Neural crest cell (in vitro differentiated cells): Measurements from ENCODE around the gene DENND6A. TPM values are rescaled to one million over a fixed set of nuclear protein-coding genes. Genes with fewer than 3 reads are reported as not detected.
"Not testable (repeated sequence)": the region's sequence is repeated elsewhere in the genome, so short reads cannot be mapped to it uniquely, and the experiment has no call there.

Experiments
- DNase-seq: peaks from one replicate; pipeline ENCODE4 v3.0.0; 2021; ENCODE audit warnings: low read depth, mixed read lengths, low spot score
- H3K27ac Mint-ChIP-seq: one replicate; pipeline ENCODE4 v1.8.0; 2021; ENCODE audit warnings: mild to moderate bottlenecking, mixed read lengths; ENCODE audit not compliant: unreplicated experiment
- H3K27me3 Mint-ChIP-seq: 2 replicates; pipeline ENCODE4 v1.8.0; 2021; ENCODE audit warnings: low read depth, mild to moderate bottlenecking, mixed read lengths
- H3K36me3 Mint-ChIP-seq: 2 replicates; pipeline ENCODE4 v1.8.0; 2021; ENCODE audit warnings: low read depth, mild to moderate bottlenecking, mixed read lengths
- H3K4me1 Mint-ChIP-seq: 2 replicates; pipeline ENCODE4 v1.8.0; 2021; ENCODE audit warnings: mixed read lengths
- H3K4me3 Mint-ChIP-seq: one replicate; pipeline ENCODE4 v1.8.0; 2021; ENCODE audit warnings: mild to moderate bottlenecking, mixed read lengths
- H3K9me3 Mint-ChIP-seq: 2 replicates; pipeline ENCODE4 v1.8.0; 2021; ENCODE audit warnings: mixed read lengths
- total RNA-seq: library from RNA; stranded (reverse); gene quantifications from 2 replicates; pipeline ENCODE4 v1.2.1, GENCODE V29; 2021
- TF ChIP-seq, protein P1 (sequence below): fragments of 200-600 bp; sonication (generic); conservative IDR thresholded peaks from 2 replicates; pipeline ENCODE4 v1.5.0; 2021; ENCODE audit warnings: antibody characterized with exemption, mild to moderate bottlenecking

Gene DENND6A
- total RNA-seq, 1 donor from 2014 or later, result 42.0 TPM

DNA sequence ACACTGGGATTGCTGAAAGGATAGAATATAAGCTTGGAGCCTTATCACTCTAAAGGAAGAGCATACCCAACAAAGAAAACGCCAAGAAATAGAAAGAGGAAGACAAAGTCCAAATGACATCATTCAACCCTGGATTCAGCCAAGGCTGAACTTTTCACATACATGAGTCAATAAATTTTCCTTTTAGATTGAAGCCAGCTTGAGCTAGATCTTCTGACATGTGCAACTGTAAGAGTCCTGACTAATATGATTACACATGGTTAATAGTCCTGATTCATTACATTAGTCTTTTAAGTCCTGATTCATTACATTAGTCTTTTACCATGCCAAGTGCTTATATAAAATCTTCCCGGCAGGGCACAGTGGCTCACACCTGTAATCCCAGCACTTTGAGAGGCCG is 13.6 kb upstream of the DENND6A start:
- Mint-ChIP-seq H3K36me3 (peaks cover 2% of the 10 kb centered on the region), H3K27me3 (no peaks in the 10 kb centered on the region), H3K9me3 (peaks cover 2% of the 10 kb centered on the region), H3K4me3 (no peak overlapping the region), H3K4me1 (peaks cover 4% of the 10 kb centered on the region), H3K27ac (no peak overlapping the region)
- DNase-seq, result no peak
- TF ChIP-seq, protein P1, sequence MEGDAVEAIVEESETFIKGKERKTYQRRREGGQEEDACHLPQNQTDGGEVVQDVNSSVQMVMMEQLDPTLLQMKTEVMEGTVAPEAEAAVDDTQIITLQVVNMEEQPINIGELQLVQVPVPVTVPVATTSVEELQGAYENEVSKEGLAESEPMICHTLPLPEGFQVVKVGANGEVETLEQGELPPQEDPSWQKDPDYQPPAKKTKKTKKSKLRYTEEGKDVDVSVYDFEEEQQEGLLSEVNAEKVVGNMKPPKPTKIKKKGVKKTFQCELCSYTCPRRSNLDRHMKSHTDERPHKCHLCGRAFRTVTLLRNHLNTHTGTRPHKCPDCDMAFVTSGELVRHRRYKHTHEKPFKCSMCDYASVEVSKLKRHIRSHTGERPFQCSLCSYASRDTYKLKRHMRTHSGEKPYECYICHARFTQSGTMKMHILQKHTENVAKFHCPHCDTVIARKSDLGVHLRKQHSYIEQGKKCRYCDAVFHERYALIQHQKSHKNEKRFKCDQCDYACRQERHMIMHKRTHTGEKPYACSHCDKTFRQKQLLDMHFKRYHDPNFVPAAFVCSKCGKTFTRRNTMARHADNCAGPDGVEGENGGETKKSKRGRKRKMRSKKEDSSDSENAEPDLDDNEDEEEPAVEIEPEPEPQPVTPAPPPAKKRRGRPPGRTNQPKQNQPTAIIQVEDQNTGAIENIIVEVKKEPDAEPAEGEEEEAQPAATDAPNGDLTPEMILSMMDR, result no peak

- not testable (repeated sequence) for H3K9me3 Mint-ChIP-seq, H3K4me1 Mint-ChIP-seq, DNase-seq, H3K36me3 Mint-ChIP-seq, H3K27ac Mint-ChIP-seq, H3K27me3 Mint-ChIP-seq, H3K4me3 Mint-ChIP-seq
Observed at GRCh38 chr3:57705351-57705750, 12.5 kb upstream of the DENND6A start.

DNA sequence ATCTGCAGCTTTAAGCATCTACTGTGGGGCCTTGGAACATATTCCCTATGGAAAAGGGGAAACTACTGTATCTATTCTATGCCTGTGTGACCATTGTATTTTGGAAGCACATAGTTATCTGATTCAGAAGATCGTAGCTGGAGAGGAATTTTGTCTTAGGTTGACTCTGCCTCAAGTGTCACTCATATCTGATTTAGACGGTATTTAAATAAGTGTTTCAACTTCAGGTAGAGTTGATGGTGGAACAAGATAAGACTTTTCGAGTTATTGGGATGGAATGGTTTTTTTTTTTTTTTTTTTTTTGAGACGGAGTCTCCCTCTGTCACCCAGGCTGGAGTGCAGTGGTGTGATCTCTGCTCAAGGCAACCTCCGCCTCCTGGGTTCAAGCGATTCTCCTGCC is 8.9 kb upstream of the DENND6A start:
- DNase-seq, result no peak
- no peaks in the 10 kb centered on the region for H3K27me3 Mint-ChIP-seq
- peaks cover 2% of the 10 kb centered on the region for H3K9me3 Mint-ChIP-seq
- H3K27ac Mint-ChIP-seq, result no peak overlapping the region
- peaks cover 2% of the 10 kb centered on the region for H3K36me3 Mint-ChIP-seq
- no peak overlapping the region for H3K4me3 Mint-ChIP-seq
- TF ChIP-seq, protein P1, result no peak
- no peaks in the 10 kb centered on the region for H3K4me1 Mint-ChIP-seq

DNA sequence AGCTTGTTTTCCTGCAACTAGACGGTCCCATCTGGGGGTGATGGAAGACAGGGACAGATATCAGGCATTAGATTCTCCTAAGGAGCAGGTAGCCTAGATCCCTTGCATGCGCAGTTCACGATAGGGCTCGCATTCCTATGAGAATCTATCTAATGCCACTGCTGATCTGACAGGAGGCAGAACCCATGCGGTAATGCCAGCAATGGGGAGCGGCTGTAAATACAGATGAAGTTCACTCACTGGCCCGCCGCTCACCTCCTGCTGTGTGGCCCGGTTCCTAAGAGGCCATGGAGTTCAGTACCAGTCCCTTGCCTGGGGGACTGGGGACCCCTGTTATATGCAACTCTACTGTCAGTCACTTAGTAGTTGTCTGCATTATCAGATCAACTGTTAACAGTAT is 7.9 kb upstream of the DENND6A start:
- no peaks in the 10 kb centered on the region for H3K4me1 Mint-ChIP-seq
- H3K4me3 Mint-ChIP-seq, result no peak overlapping the region
- H3K27ac Mint-ChIP-seq, result no peak overlapping the region
- TF ChIP-seq, protein P1, result no peak
- no peaks in the 10 kb centered on the region for H3K36me3 Mint-ChIP-seq
- no peak for DNase-seq
- H3K9me3 Mint-ChIP-seq, result no peaks in the 10 kb centered on the region
- no peaks in the 10 kb centered on the region for H3K27me3 Mint-ChIP-seq

DNA sequence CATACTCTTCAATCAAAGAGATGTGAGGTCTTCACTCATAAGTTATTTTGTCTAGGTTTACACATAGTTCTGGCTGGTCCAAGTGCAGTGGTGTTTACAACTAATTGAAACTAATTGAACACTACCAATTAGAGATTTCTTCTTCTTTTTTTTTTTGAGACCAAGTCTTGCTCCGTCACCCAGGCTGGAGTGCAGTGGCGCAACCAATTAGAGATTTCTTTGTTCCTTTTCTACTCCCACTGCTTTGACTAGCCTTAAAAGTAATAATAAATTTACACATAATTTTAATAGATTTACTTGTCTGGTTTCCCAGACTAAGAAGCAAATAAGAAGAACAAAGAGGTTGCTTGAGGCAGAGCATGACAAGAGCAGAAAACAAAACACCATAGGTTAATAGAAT is 6.7 kb upstream of the DENND6A start:
- Mint-ChIP-seq H3K9me3 (no peaks in the 10 kb centered on the region), H3K27me3 (no peaks in the 10 kb centered on the region), H3K27ac (no peak overlapping the region), H3K4me3 (no peak overlapping the region), H3K36me3 (no peaks in the 10 kb centered on the region), H3K4me1 (no peaks in the 10 kb centered on the region)
- DNase-seq, result no peak
- TF ChIP-seq, protein P1, result no peak

GRCh38 chr3:57696801-57697321 is 4.0 kb upstream of the DENND6A start:
- TF ChIP-seq, protein P1, result no peak
- Mint-ChIP-seq H3K4me1 (peaks cover 9% of the 10 kb centered on the region), H3K9me3 (no peaks in the 10 kb centered on the region), H3K36me3 (no peaks in the 10 kb centered on the region), H3K27ac (no peak overlapping the region), H3K27me3 (no peaks in the 10 kb centered on the region), H3K4me3 (peak overlapping the region; percentile 47)
- no peak for DNase-seq
